ENCODE data around the gene PAXX.

The PAXX gene

GRCh38 chr9:136962701-136963248, 29.4 kb upstream of the PAXX start:
- H3K4me3 ChIP-seq (ENCODE audit: insufficient read depth, low read length, poor library complexity, severe bottlenecking) = no peak overlapping the region
- H3F3A ChIP-seq (ENCODE audit: insufficient read depth) = no peaks in the 10 kb centered on the region
- no peak overlapping the region for H3K4me2 ChIP-seq (ENCODE audit: low read depth, low read length, poor library complexity, severe bottlenecking)
- H3K79me2 ChIP-seq (ENCODE audit: insufficient read depth, low read length) = no peaks in the 10 kb centered on the region
- H3K36me3 ChIP-seq (ENCODE audit: low read length) = no peaks in the 10 kb centered on the region
- no peak overlapping the region for H3K27ac ChIP-seq (ENCODE audit: low read depth, low read length)
- no peaks in the 10 kb centered on the region for H3K9me2 ChIP-seq (replicated peaks; ENCODE audit: insufficient read depth, low read length)
- H2AFZ ChIP-seq (ENCODE audit: low read depth, low read length, severe bottlenecking) = no peak overlapping the region
- H4K20me1 ChIP-seq (ENCODE audit: low read depth, low read length) = no peaks in the 10 kb centered on the region
- TF ChIP-seq EZH2phosphoT487 (conservative IDR thresholded peaks at IDR 0.05; ENCODE audit: low read length) = no peak
- TF ChIP-seq CTCF (IDR thresholded peaks at IDR 0.05; ENCODE audit: insufficient read depth, low read length, poor library complexity, severe bottlenecking) = no peak
- no peak overlapping the region for H3K9ac ChIP-seq (ENCODE audit: low read length)
- H3K27me3 ChIP-seq (ENCODE audit: low read length) = no peaks in the 10 kb centered on the region
- H3K9me3 ChIP-seq (ENCODE audit: insufficient read depth, low read length) = no peaks in the 10 kb centered on the region

GRCh38 chr9:136963341-136963740, 28.9 kb upstream of the PAXX start:
- Histone ChIP-seq H3K36me3 (ENCODE audit: low read length) (no peaks in the 10 kb centered on the region), H3K9me3 (ENCODE audit: insufficient read depth, low read length) (no peaks in the 10 kb centered on the region), H2AFZ (ENCODE audit: low read depth, low read length, severe bottlenecking) (no peak overlapping the region), H4K20me1 (ENCODE audit: low read depth, low read length) (no peaks in the 10 kb centered on the region), H3K4me2 (ENCODE audit: low read depth, low read length, poor library complexity, severe bottlenecking) (no peak overlapping the region), H3K79me2 (ENCODE audit: insufficient read depth, low read length) (no peaks in the 10 kb centered on the region), H3F3A (ENCODE audit: insufficient read depth) (no peaks in the 10 kb centered on the region), H3K9me2 (replicated peaks; ENCODE audit: insufficient read depth, low read length) (no peaks in the 10 kb centered on the region), H3K27me3 (ENCODE audit: low read length) (no peaks in the 10 kb centered on the region), H3K4me3 (ENCODE audit: insufficient read depth, low read length, poor library complexity, severe bottlenecking) (no peak overlapping the region), H3K9ac (ENCODE audit: low read length) (no peak overlapping the region), H3K27ac (ENCODE audit: low read depth, low read length) (no peak overlapping the region)
- TF ChIP-seq EZH2phosphoT487 (conservative IDR thresholded peaks at IDR 0.05; ENCODE audit: low read length) = no peak
- TF ChIP-seq CTCF (IDR thresholded peaks at IDR 0.05; ENCODE audit: insufficient read depth, low read length, poor library complexity, severe bottlenecking) = no peak

- no peak overlapping the region for H3K4me2 ChIP-seq (ENCODE audit: low read depth, low read length, poor library complexity, severe bottlenecking)
- no peaks in the 10 kb centered on the region for H3K9me2 ChIP-seq (replicated peaks; ENCODE audit: insufficient read depth, low read length)
- no peak overlapping the region for H3K27ac ChIP-seq (ENCODE audit: low read depth, low read length)
- H3K79me2 ChIP-seq (ENCODE audit: insufficient read depth, low read length) = no peaks in the 10 kb centered on the region
- no peaks in the 10 kb centered on the region for H3K27me3 ChIP-seq (ENCODE audit: low read length)
- no peaks in the 10 kb centered on the region for H4K20me1 ChIP-seq (ENCODE audit: low read depth, low read length)
- no peak for TF ChIP-seq CTCF (IDR thresholded peaks at IDR 0.05; ENCODE audit: insufficient read depth, low read length, poor library complexity, severe bottlenecking)
- TF ChIP-seq EZH2phosphoT487 (conservative IDR thresholded peaks at IDR 0.05; ENCODE audit: low read length) = no peak
- no peaks in the 10 kb centered on the region for H3F3A ChIP-seq (ENCODE audit: insufficient read depth)
- no peak overlapping the region for H2AFZ ChIP-seq (ENCODE audit: low read depth, low read length, severe bottlenecking)
- no peak overlapping the region for H3K9ac ChIP-seq (ENCODE audit: low read length)
- no peaks in the 10 kb centered on the region for H3K9me3 ChIP-seq (ENCODE audit: insufficient read depth, low read length)
- H3K4me3 ChIP-seq (ENCODE audit: insufficient read depth, low read length, poor library complexity, severe bottlenecking) = no peak overlapping the region
- H3K36me3 ChIP-seq (ENCODE audit: low read length) = no peaks in the 10 kb centered on the region
These were observed 28.5 kb upstream of the PAXX start for GRCh38 chr9:136963751-136964150.
